ENCODE data around the gene GALNT10.

Gene GALNT10

DNA sequence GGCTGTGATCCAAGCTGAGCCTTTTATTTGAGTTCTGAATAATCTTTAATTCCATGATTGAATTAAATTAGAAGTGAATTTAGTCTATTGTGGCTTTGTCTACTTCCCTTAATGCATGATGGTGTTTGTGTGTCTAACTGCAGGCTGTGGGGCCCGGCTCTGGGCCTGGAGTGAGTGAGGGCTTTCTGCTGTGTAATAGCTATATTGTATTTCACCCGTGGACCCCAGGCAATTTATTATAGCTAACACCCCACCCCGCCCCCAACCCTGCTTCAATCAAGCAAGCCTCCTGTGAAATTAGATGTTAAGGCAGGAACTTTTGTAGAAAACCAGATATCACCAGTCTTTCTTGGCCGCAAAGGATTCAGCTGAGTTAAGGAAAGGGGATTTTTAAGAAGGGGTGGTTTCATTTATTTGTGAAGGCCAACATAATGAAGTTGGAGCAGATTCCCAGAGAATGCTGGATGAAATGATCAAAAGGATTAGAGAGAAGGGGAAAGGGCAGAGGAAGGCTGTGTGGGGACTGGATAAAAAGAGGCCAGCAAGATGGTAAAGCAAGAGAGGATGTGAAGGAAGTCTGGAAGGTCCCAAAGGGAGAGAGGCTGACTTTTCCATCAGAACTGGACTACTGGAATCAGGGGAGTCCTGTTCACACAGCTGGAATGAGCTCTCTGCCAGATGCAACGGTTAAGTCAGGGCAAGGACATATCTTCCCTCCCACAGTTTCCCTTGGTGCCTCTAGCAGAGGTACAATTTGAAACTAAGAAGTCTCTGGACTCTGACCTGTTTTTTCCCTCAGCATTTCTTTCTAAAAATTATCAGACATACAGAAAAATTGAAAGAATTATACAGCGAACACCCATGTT lies 129.9 kb downstream of the GALNT10 start:
- no peak overlapping the region for H3K4me3 ChIP-seq (ENCODE audit: low read depth in 1 of 2, low read length in 2 of 2)
- no peak for TF ChIP-seq EZH2 (IDR thresholded peaks at IDR 0.05; ENCODE audit: borderline replicate concordance, low read depth, low read length, severe bottlenecking)
- TF ChIP-seq, protein P1, sequence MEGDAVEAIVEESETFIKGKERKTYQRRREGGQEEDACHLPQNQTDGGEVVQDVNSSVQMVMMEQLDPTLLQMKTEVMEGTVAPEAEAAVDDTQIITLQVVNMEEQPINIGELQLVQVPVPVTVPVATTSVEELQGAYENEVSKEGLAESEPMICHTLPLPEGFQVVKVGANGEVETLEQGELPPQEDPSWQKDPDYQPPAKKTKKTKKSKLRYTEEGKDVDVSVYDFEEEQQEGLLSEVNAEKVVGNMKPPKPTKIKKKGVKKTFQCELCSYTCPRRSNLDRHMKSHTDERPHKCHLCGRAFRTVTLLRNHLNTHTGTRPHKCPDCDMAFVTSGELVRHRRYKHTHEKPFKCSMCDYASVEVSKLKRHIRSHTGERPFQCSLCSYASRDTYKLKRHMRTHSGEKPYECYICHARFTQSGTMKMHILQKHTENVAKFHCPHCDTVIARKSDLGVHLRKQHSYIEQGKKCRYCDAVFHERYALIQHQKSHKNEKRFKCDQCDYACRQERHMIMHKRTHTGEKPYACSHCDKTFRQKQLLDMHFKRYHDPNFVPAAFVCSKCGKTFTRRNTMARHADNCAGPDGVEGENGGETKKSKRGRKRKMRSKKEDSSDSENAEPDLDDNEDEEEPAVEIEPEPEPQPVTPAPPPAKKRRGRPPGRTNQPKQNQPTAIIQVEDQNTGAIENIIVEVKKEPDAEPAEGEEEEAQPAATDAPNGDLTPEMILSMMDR (IDR thresholded peaks at IDR 0.05; ENCODE audit: borderline replicate concordance, extremely low read depth, low read length, poor library complexity, severe bottlenecking), result no peak
- H3K9me3 ChIP-seq (ENCODE audit: insufficient read depth, low read length, severe bottlenecking), result no peaks in the 10 kb centered on the region
- H2AFZ ChIP-seq (ENCODE audit: low read depth, low read length), result no peak overlapping the region
- H3K36me3 ChIP-seq (ENCODE audit: insufficient read depth, low read length), result no peaks in the 10 kb centered on the region
- no peak overlapping the region for H3K4me2 ChIP-seq (ENCODE audit: insufficient read depth, low read length)
- no peaks in the 10 kb centered on the region for H3K79me2 ChIP-seq (ENCODE audit: insufficient read depth, low read length)
- no peaks in the 10 kb centered on the region for H3K4me1 ChIP-seq (ENCODE audit: insufficient read depth, low read length)
- DNase-seq (no peak), ATAC-seq (ENCODE audit: insufficient read depth, low read depth) (no peak)
- H4K20me1 ChIP-seq (ENCODE audit: insufficient read depth, low read length), result no peaks in the 10 kb centered on the region
- H3K27ac ChIP-seq (ENCODE audit: low read length), result no peak overlapping the region
- H3K9ac ChIP-seq (ENCODE audit: low read depth, low read length), result no peak overlapping the region
- H3K27me3 ChIP-seq (ENCODE audit: insufficient read depth, low read length, poor library complexity), result no peaks in the 10 kb centered on the region

DNA sequence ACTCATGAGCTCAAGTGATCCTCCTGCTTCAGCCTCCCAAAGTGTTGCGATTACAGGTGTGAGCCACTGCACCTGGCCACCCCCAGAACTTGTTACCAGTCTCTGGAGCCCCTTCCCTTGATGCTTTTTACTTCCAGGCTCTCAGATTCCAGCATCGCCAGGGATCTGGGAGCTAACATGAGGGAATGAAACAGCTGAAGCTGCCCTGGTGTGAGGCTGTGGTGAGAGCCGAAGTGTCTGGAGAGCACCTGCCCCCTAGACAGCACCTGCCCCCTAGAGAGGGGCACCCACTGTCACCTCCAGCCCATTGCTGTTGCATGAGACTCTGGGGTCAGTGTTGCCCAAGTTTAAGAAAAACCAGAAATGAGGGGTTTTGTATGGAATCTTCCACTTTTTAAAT lies 131.0 kb downstream of the GALNT10 start:
- no peaks in the 10 kb centered on the region for H3K27me3 ChIP-seq (ENCODE audit: insufficient read depth, low read length, poor library complexity)
- no peak overlapping the region for H2AFZ ChIP-seq (ENCODE audit: low read depth, low read length)
- ATAC-seq (ENCODE audit: insufficient read depth, low read depth) (no peak), DNase-seq (no peak)
- TF ChIP-seq, protein P1 (IDR thresholded peaks at IDR 0.05; ENCODE audit: borderline replicate concordance, extremely low read depth, low read length, poor library complexity, severe bottlenecking), result no peak
- TF ChIP-seq EZH2 (IDR thresholded peaks at IDR 0.05; ENCODE audit: borderline replicate concordance, low read depth, low read length, severe bottlenecking), result no peak
- no peaks in the 10 kb centered on the region for H4K20me1 ChIP-seq (ENCODE audit: insufficient read depth, low read length)
- H3K9ac ChIP-seq (ENCODE audit: low read depth, low read length), result no peak overlapping the region
- no peaks in the 10 kb centered on the region for H3K36me3 ChIP-seq (ENCODE audit: insufficient read depth, low read length)
- H3K79me2 ChIP-seq (ENCODE audit: insufficient read depth, low read length), result no peaks in the 10 kb centered on the region
- H3K27ac ChIP-seq (ENCODE audit: low read length), result no peak overlapping the region
- H3K4me1 ChIP-seq (ENCODE audit: insufficient read depth, low read length), result no peaks in the 10 kb centered on the region
- H3K4me2 ChIP-seq (ENCODE audit: insufficient read depth, low read length), result no peak overlapping the region
- no peaks in the 10 kb centered on the region for H3K9me3 ChIP-seq (ENCODE audit: insufficient read depth, low read length, severe bottlenecking)
- no peak overlapping the region for H3K4me3 ChIP-seq (ENCODE audit: low read depth in 1 of 2, low read length in 2 of 2)

DNA sequence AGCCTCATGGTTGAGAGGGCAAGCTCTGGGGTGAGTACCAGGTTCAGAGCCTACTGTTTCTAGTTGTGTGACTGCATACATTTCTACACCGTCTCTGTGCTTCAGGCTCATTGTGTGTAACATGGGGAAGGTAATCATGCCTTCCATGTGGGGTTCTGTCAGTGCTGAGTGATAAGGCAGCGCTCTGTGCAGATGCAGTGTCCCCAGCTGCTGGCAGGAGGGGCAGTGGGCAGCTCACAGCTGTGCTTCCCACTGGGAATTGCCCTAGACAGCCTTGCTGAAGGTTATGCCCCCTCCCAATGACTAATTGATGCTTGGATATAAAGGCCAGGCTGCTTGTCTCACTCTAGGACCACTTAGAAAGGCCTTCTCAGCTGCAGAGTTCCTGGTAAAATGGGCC lies 133.5 kb downstream of the GALNT10 start:
- no peak for ATAC-seq (ENCODE audit: insufficient read depth, low read depth)
- Histone ChIP-seq H3K4me1 (ENCODE audit: insufficient read depth, low read length) (no peaks in the 10 kb centered on the region), H3K79me2 (ENCODE audit: insufficient read depth, low read length) (no peaks in the 10 kb centered on the region), H3K27me3 (ENCODE audit: insufficient read depth, low read length, poor library complexity) (no peaks in the 10 kb centered on the region), H4K20me1 (ENCODE audit: insufficient read depth, low read length) (no peaks in the 10 kb centered on the region), H3K4me2 (ENCODE audit: insufficient read depth, low read length) (no peak overlapping the region), H3K9ac (ENCODE audit: low read depth, low read length) (no peak overlapping the region), H2AFZ (ENCODE audit: low read depth, low read length) (no peak overlapping the region), H3K4me3 (ENCODE audit: low read depth in 1 of 2, low read length in 2 of 2) (no peak overlapping the region), H3K36me3 (ENCODE audit: insufficient read depth, low read length) (no peaks in the 10 kb centered on the region), H3K27ac (ENCODE audit: low read length) (no peak overlapping the region), H3K9me3 (ENCODE audit: insufficient read depth, low read length, severe bottlenecking) (no peaks in the 10 kb centered on the region)
- no peak for TF ChIP-seq EZH2 (IDR thresholded peaks at IDR 0.05; ENCODE audit: borderline replicate concordance, low read depth, low read length, severe bottlenecking)
- TF ChIP-seq, protein P1 (IDR thresholded peaks at IDR 0.05; ENCODE audit: borderline replicate concordance, extremely low read depth, low read length, poor library complexity, severe bottlenecking), result no peak
- DNase-seq, result no peak
